Measurements from ENCODE around the gene SLC44A5. TPM values are rescaled to one million over a fixed set of nuclear protein-coding genes. Genes with fewer than 3 reads are reported as not detected.

The SLC44A5 gene
- total RNA-seq, 1 experiment from 2014 or later: 2.4 TPM

- no peak overlapping the region for H3K14ac ChIP-seq (ENCODE audit: insufficient read depth, low read length)
- DNase-seq: no peak
- no peaks in the 10 kb centered on the region for H3K23me2 ChIP-seq (ENCODE audit: insufficient read length, low read depth, low read length, poor library complexity, severe bottlenecking)
- H2AK5ac ChIP-seq (ENCODE audit: insufficient read length, low read length): no peak overlapping the region
- H2BK5ac ChIP-seq (ENCODE audit: insufficient read length, low read length): no peak overlapping the region
- no peak overlapping the region for H3K23ac ChIP-seq (ENCODE audit: insufficient read length, low read depth, low read length)
- H3K79me1 ChIP-seq (ENCODE audit: insufficient read depth, low read depth, low read length, poor library complexity, severe bottlenecking): no peaks in the 10 kb centered on the region
- H4K91ac ChIP-seq (ENCODE audit: insufficient read length, low read depth, low read length): no peak overlapping the region
- no peak overlapping the region for H3T11ph ChIP-seq (ENCODE audit: low read length)
- no peak overlapping the region for H2BK12ac ChIP-seq (ENCODE audit: insufficient read length, low read depth, low read length)
- H3K4ac ChIP-seq (ENCODE audit: low read depth, low read length): no peak overlapping the region
- H3K27me3 Mint-ChIP-seq (ENCODE audit: low read depth): no peaks in the 10 kb centered on the region
- no CpG with 5 or more reads among the region's 5 CpGs for WGBS (ENCODE audit: extremely low coverage, insufficient read length, low lambda C conversion rate)
- no peak overlapping the region for H4K8ac ChIP-seq (replicated peaks; ENCODE audit: insufficient read length, low read depth, low read length)
- H3K27me3 ChIP-seq (ENCODE audit: insufficient read depth, low read length): no peaks in the 10 kb centered on the region
- no peak overlapping the region for H3K56ac ChIP-seq (ENCODE audit: insufficient read length, low read depth, low read length)
- no peaks in the 10 kb centered on the region for H3K4me1 ChIP-seq (ENCODE audit: insufficient read depth, low read length)
- TF ChIP-seq CTCF (conservative IDR thresholded peaks at IDR 0.05): no peak
- no peak overlapping the region for H4K5ac ChIP-seq (ENCODE audit: insufficient read length, low read depth, low read length)
- no peak overlapping the region for H2BK20ac ChIP-seq (ENCODE audit: low read depth, low read length, poor library complexity, severe bottlenecking)
- H3K9me3 Mint-ChIP-seq: peaks cover 7 to 9% of the 10 kb centered on the region in 2 experiments
- H3K4me2 ChIP-seq (ENCODE audit: insufficient read depth, insufficient read length, low read length): no peak overlapping the region
- no peaks in the 10 kb centered on the region for H3K79me2 ChIP-seq (ENCODE audit: insufficient read depth, low read length)
- H3K4me3 Mint-ChIP-seq: no peak overlapping the region
- no peaks in the 10 kb centered on the region for H3K9me3 ChIP-seq (ENCODE audit: control insufficient read depth, low read depth, low read length)
- H3K27ac ChIP-seq (ENCODE audit: insufficient read length, low read depth, low read length): no peak overlapping the region
- peaks cover 0 to 5% (median 4%) of the 10 kb centered on the region in 3 experiments; a peak in 2 of 7 replicates for H3K36me3 Mint-ChIP-seq (ENCODE audit: insufficient read depth in 1 of 3, low read depth in 3 of 3)
- H2AFZ ChIP-seq (ENCODE audit: low read length): no peak overlapping the region
- H4K20me1 ChIP-seq (ENCODE audit: control insufficient read depth, insufficient read depth, insufficient read length): no peaks in the 10 kb centered on the region
- no peak overlapping the region; a peak in 1 of 7 replicates for H3K27ac Mint-ChIP-seq
- H3K18ac ChIP-seq (ENCODE audit: insufficient read length, low read depth, low read length): no peak overlapping the region
- H2BK15ac ChIP-seq (ENCODE audit: low read depth, low read length): no peak overlapping the region
- H3K9ac ChIP-seq (ENCODE audit: extremely low read depth, insufficient read length, low read length): no peak overlapping the region
- H2BK120ac ChIP-seq (ENCODE audit: low read depth, low read length, poor library complexity, severe bottlenecking): no peak overlapping the region
- peaks cover 0 to 9% of the 10 kb centered on the region in 2 experiments; a peak in 1 of 4 replicates for H3K4me1 Mint-ChIP-seq
These were observed 138.6 kb downstream of the SLC44A5 start for GRCh38 chr1:75472089-75472970.
